H1 (cell line): ENCODE measurements around the gene SLC12A7. TPM values are rescaled to one million over a fixed set of nuclear protein-coding genes. Genes with fewer than 3 reads are reported as not detected.
A peak's percentile ranks its signal among the peaks of the same experiment; 100 is the strongest.

Experiments used
- CTCF ChIA-PET: fragments of 300-600 bp; sonication (Branson Sonifier 250); formaldehyde crosslinking; loops from one replicate; lab custom pipeline; 2021; ENCODE audit not compliant: partially characterized antibody; lab: Charles Lee
- POLR2A ChIA-PET: fragments of 300-600 bp; sonication (Branson Sonifier 250); formaldehyde crosslinking; loops from one replicate; lab custom pipeline; 2021; ENCODE audit warnings: inconsistent platforms; ENCODE audit not compliant: partially characterized antibody; lab: Charles Lee
- DNase-seq, 2 experiments: peaks; one replicate each; pipeline versions ENCODE4 v3.0.0 to v3.0.0-alpha.2; 2010 to 2022; ENCODE audit warnings: low spot score in 2 of 2, low read depth in 1 of 2, mixed read lengths in 1 of 2
- FAIRE-seq: peaks from 2 replicates; lab custom pipeline; 2011; peaks lifted over from hg19 to GRCh38; lab: Jason Lieb, UNC
- H2AFZ ChIP-seq: 2 replicates; pipeline ENCODE4 v1.8.1; 2012; ENCODE audit warnings: low read length, inconsistent platforms
- H2AK5ac ChIP-seq: 2 replicates; pipeline ENCODE4 v1.6.1; 2013; ENCODE audit warnings: low read depth, low read length
- H2BK120ac ChIP-seq: replicated peaks from 2 replicates; pipeline ENCODE3; 2013; ENCODE audit warnings: low read depth, low read length, inconsistent platforms
- H2BK12ac ChIP-seq: 2 replicates; pipeline ENCODE4 v1.6.1; 2013; ENCODE audit warnings: low read depth, low read length
- H2BK15ac ChIP-seq: 2 replicates; pipeline ENCODE4 v1.6.1; 2013; ENCODE audit warnings: low read length
- H2BK20ac ChIP-seq: 2 replicates; pipeline ENCODE4 v1.6.1; 2013; ENCODE audit warnings: low read length
- H2BK5ac ChIP-seq: 2 replicates; pipeline ENCODE4 v1.6.1; 2013; ENCODE audit warnings: low read depth, low read length
- H3K14ac ChIP-seq: 2 replicates; pipeline ENCODE4 v1.6.1; 2013; ENCODE audit warnings: inconsistent platforms; ENCODE audit not compliant: insufficient read length
- H3K18ac ChIP-seq: 2 replicates; pipeline ENCODE4 v1.6.1; 2013; ENCODE audit warnings: low read length; ENCODE audit errors: extremely low read depth
- H3K23ac ChIP-seq: 2 replicates; pipeline ENCODE4 v1.6.1; 2013; ENCODE audit warnings: inconsistent platforms; ENCODE audit not compliant: insufficient read length
- H3K23me2 ChIP-seq: 2 replicates; pipeline ENCODE4 v1.6.1; 2013; ENCODE audit warnings: low read depth, low read length
- H3K27ac ChIP-seq: 2 replicates; pipeline ENCODE4 v1.6.1; 2011; ENCODE audit warnings: low read depth, low read length, inconsistent platforms
- H3K27me3 ChIP-seq, 4 experiments: replicated peaks in 1 of 4; 1 replicate in 1 of 4; 2 replicates in 3 of 4; pipeline versions ENCODE4 v1.6.1 to v1.8.1; 2011 to 2013; ENCODE audit warnings: low read length in 3 of 4, mild to moderate bottlenecking in 3 of 4, inconsistent platforms in 2 of 4, mixed read lengths in 2 of 4, moderate library complexity in 1 of 4; ENCODE audit not compliant: control insufficient read depth in 3 of 4, insufficient read depth in 3 of 4; ENCODE audit errors: extremely low read depth in 1 of 4
- H3K36me3 ChIP-seq, 4 experiments: 2 replicates each; pipeline versions ENCODE4 v1.6.1 to v1.8.1; 2011 to 2013; ENCODE audit warnings: mild to moderate bottlenecking in 4 of 4, low read length in 3 of 4, moderate library complexity in 2 of 4, control low read depth in 1 of 4, inconsistent platforms in 1 of 4; ENCODE audit not compliant: insufficient read depth in 4 of 4, control insufficient read depth in 2 of 4
- H3K4ac ChIP-seq: replicated peaks from 2 replicates; pipeline ENCODE3; 2013; ENCODE audit warnings: low read length, low read depth, mixed read lengths, inconsistent platforms; ENCODE audit not compliant: insufficient read length
- H3K4me1 ChIP-seq, 4 experiments: replicated peaks in 1 of 4; 1 replicate in 1 of 4; 2 replicates in 3 of 4; pipeline versions ENCODE4 v1.6.1 to v1.8.1; 2011 to 2013; ENCODE audit warnings: low read length in 3 of 4, inconsistent platforms in 2 of 4, mixed read lengths in 1 of 4; ENCODE audit not compliant: insufficient read depth in 4 of 4, control insufficient read depth in 3 of 4
- H3K4me2 ChIP-seq, 2 experiments: 2 replicates each; pipeline versions ENCODE4 v1.6.1 to v1.8.1; 2011 to 2013; ENCODE audit warnings: low read depth in 2 of 2, low read length in 2 of 2, control low read depth in 1 of 2, inconsistent platforms in 1 of 2, mild to moderate bottlenecking in 1 of 2; ENCODE audit not compliant: insufficient read depth in 1 of 2
- H3K4me3 ChIP-seq, 4 experiments: fragments of 200-600, 300-600 bp in 1 of 4; sonication (generic), shearing (Covaris generic), sonication (Bioruptor Twin) in 1 of 4; 2 replicates each; pipeline versions ENCODE4 v1.5.1 to v1.8.1; 2011 to 2016; ENCODE audit warnings: low read length in 4 of 4, low read depth in 3 of 4, control low read depth in 2 of 4, inconsistent platforms in 2 of 4, mild to moderate bottlenecking in 2 of 4, mixed read lengths in 1 of 4, moderate library complexity in 1 of 4; ENCODE audit not compliant: insufficient read depth in 2 of 4; ENCODE audit errors: extremely low read depth in 1 of 4
- H3K56ac ChIP-seq: replicated peaks from 2 replicates; pipeline ENCODE3; 2013; ENCODE audit warnings: low read depth, mild to moderate bottlenecking, mixed read lengths, low read length, inconsistent platforms; ENCODE audit not compliant: insufficient read length
- H3K79me1 ChIP-seq: 2 replicates; pipeline ENCODE4 v1.6.1; 2013; ENCODE audit warnings: low read depth, low read length, control low read depth
- H3K79me2 ChIP-seq, 2 experiments: 2 replicates each; pipeline versions ENCODE4 v1.6.1 to v1.8.1; 2012 to 2013; ENCODE audit warnings: low read length in 2 of 2, mild to moderate bottlenecking in 2 of 2, inconsistent platforms in 1 of 2; ENCODE audit not compliant: insufficient read depth in 2 of 2, control insufficient read depth in 1 of 2
- H3K9ac ChIP-seq, 4 experiments: replicated peaks in 1 of 4; 1 replicate in 1 of 4; 2 replicates in 3 of 4; pipeline versions ENCODE4 v1.6.1 to v1.8.1; 2011 to 2013; ENCODE audit warnings: low read depth in 3 of 4, low read length in 3 of 4, control low read depth in 2 of 4, mild to moderate bottlenecking in 2 of 4, moderate library complexity in 2 of 4, inconsistent platforms in 1 of 4; ENCODE audit errors: extremely low read depth in 1 of 4
- H3K9me3 ChIP-seq, 2 experiments: 2 replicates each; pipeline versions ENCODE4 v1.6.1 to v1.8.1; 2012 to 2013; ENCODE audit warnings: mild to moderate bottlenecking in 2 of 2, moderate library complexity in 2 of 2, control low read depth in 1 of 2, inconsistent platforms in 1 of 2, low read depth in 1 of 2, low read length in 1 of 2, mixed read lengths in 1 of 2; ENCODE audit not compliant: insufficient read depth in 2 of 2
- H4K20me1 ChIP-seq, 2 experiments: replicated peaks in 1 of 2; 2 replicates each; pipeline versions ENCODE3 to v1.8.1; 2011 to 2013; ENCODE audit warnings: inconsistent platforms in 2 of 2, low read length in 2 of 2, mild to moderate bottlenecking in 1 of 2; ENCODE audit not compliant: insufficient read depth in 2 of 2, control insufficient read depth in 1 of 2
- H4K5ac ChIP-seq: 2 replicates; pipeline ENCODE4 v1.6.1; 2013; ENCODE audit warnings: low read length, low read depth, mixed read lengths, inconsistent platforms; ENCODE audit not compliant: insufficient read length
- H4K8ac ChIP-seq: 2 replicates; pipeline ENCODE4 v1.8.0; 2013; ENCODE audit warnings: mild to moderate bottlenecking, moderate library complexity, low read length, inconsistent platforms; ENCODE audit not compliant: insufficient read depth; ENCODE audit errors: extremely low read depth
- H4K91ac ChIP-seq: replicated peaks from 2 replicates; pipeline ENCODE3; 2013; ENCODE audit warnings: low read length, mixed read lengths, inconsistent platforms; ENCODE audit not compliant: insufficient read length
- ATF3 ChIP-seq: IDR thresholded peaks from 2 replicates; pipeline ENCODE4 v1.6.1; 2011; ENCODE audit warnings: low read depth, mild to moderate bottlenecking, low read length; ENCODE audit not compliant: insufficient read depth
- CBX5 ChIP-seq: fragments of 300-800, 300-1000 bp; sonication (generic); IDR thresholded peaks from 2 replicates; pipeline ENCODE4 v1.7.1; 2016; ENCODE audit warnings: antibody characterized with exemption, low read length, low read depth
- CREB1 ChIP-seq: IDR thresholded peaks from 2 replicates; pipeline ENCODE4 v1.6.1; 2012; ENCODE audit warnings: inconsistent platforms
- CTBP2 ChIP-seq: IDR thresholded peaks from 2 replicates; pipeline ENCODE4 v1.7.0; 2011; ENCODE audit warnings: borderline replicate concordance, mild to moderate bottlenecking, moderate library complexity, mixed read lengths, low read length; ENCODE audit not compliant: insufficient read depth, insufficient read length
- EZH2 ChIP-seq: fragments of 200-600 bp; sonication (generic); IDR thresholded peaks from 2 replicates; pipeline ENCODE4 v1.7.1; 2012; ENCODE audit warnings: low read depth, mild to moderate bottlenecking, moderate library complexity, low read length, inconsistent platforms; ENCODE audit not compliant: severe bottlenecking
- HDAC6 ChIP-seq: IDR thresholded peaks from one replicate; pipeline ENCODE4 v1.7.1; 2012; ENCODE audit warnings: low read depth, mild to moderate bottlenecking, inconsistent platforms, low read length, moderate library complexity
- MAFK ChIP-seq: IDR thresholded peaks from 2 replicates; pipeline ENCODE4 v1.6.1; 2012; ENCODE audit warnings: low read depth, mild to moderate bottlenecking, improper control_type of control experiment, low read length
- POU5F1 ChIP-seq: IDR thresholded peaks from 2 replicates; pipeline ENCODE4 v1.6.1; 2011; ENCODE audit warnings: low read depth, mild to moderate bottlenecking, low read length, moderate library complexity
- RXRA ChIP-seq: IDR thresholded peaks from 2 replicates; pipeline ENCODE4 v1.6.1; 2011; ENCODE audit warnings: low read depth, mild to moderate bottlenecking, low read length, moderate library complexity; ENCODE audit not compliant: insufficient read depth
- SIN3A ChIP-seq, 2 experiments: IDR thresholded peaks in 1 of 2; conservative IDR thresholded peaks in 1 of 2; 2 replicates each; pipeline ENCODE4 v1.6.1; 2011 to 2012; ENCODE audit warnings: low read length in 2 of 2, improper control_type of control experiment in 1 of 2, low read depth in 1 of 2, mild to moderate bottlenecking in 1 of 2
- SP2 ChIP-seq: IDR thresholded peaks from 2 replicates; pipeline ENCODE4 v1.6.1; 2012; ENCODE audit warnings: mild to moderate bottlenecking, low read length, inconsistent platforms
- SUZ12 ChIP-seq: fragments of 200-600 bp; sonication (generic); IDR thresholded peaks from 2 replicates; pipeline ENCODE4 v1.6.1; 2012; ENCODE audit warnings: mild to moderate bottlenecking, inconsistent platforms, low read length, moderate library complexity, mixed read lengths
- WGBS, 2 experiments: shearing (Covaris generic) in 1 of 2; methylation state at CpG; one replicate each; pipeline versions ENCODE4 v1.1.6 to v1.1.7; 2013 to 2015; ENCODE audit warnings: low lambda C conversion rate in 2 of 2, mixed read lengths in 2 of 2, inconsistent platforms in 1 of 2, low coverage in 1 of 2, missing lambda C conversion rate in 1 of 2; ENCODE audit not compliant: insufficient replicate concordance in 2 of 2, insufficient coverage in 1 of 2, insufficient read length in 1 of 2; ENCODE audit errors: extremely low coverage in 1 of 2, missing lambda C conversion rate in 1 of 2; 5-methylcytosine and 5-hydroxymethylcytosine counted together
- polyA plus RNA-seq, 7 experiments: library from polyadenylated mRNA; depleted of rRNA in 3 of 7; stranded (reverse) in 5 of 7; unstranded in 2 of 7; fragments of >200 nt in 5 of 7; fragments of 200-250 nt in 2 of 7; gene quantifications; 1 replicate in 5 of 7; 2 replicates in 1 of 7; 4 replicates in 1 of 7; pipeline versions ENCODE4 v1.2.1 to v1.2.3, GENCODE V29; 2011 to 2013; ENCODE audit warnings: missing spikeins in 2 of 7, mixed read lengths in 2 of 7
- total RNA-seq: library from RNA; stranded (reverse); fragmentation: NEBNext Ultra II Directional; extraction: Animal tissue kit (Norgen Biotek cat#: 25700); gene quantifications from 2 replicates; pipeline ENCODE4 v1.2.1, GENCODE V29; 2021

SLC12A7 gene
- total and polyA plus RNA-seq, 2 of the 8 experiments (the other 6 are each of a cell fraction or from before 2014, with no cell fraction given), result 23.5 to 39.7 TPM

- no peak overlapping the region for H2AFZ ChIP-seq
- ChIA-PET CTCF (interaction anchor here (0.8 to 4.8 kb wide), 11 partner anchors 18 to 191 kb away, joined by 3 to 30 read pairs (median 4); no protein-coding TSS in a partner anchor), POLR2A (no interaction called here)
- WGBS, 2 experiments, result 91% methylated on average over 19 of the region's 19 CpGs; no CpG with 5 or more reads in 1 of the 2 experiments
- no peak overlapping the region for H4K91ac ChIP-seq
- H3K27ac ChIP-seq, result no peak overlapping the region
- H3K36me3 ChIP-seq, result no peaks in the 10 kb centered on the region; a peak in 1 of 8 replicates
- no peak for DNase-seq
- H2BK20ac ChIP-seq, result no peak overlapping the region
- H3K9me3 ChIP-seq, result no peaks in the 10 kb centered on the region
- no peak overlapping the region for H3K4ac ChIP-seq
- peaks cover 4 to 5% of the 10 kb centered on the region in 2 experiments for H4K20me1 ChIP-seq
- H3K4me2 ChIP-seq, result no peak overlapping the region
- peaks cover 0 to 15% (median 6%) of the 10 kb centered on the region in 4 experiments; a peak in 5 of 7 replicates for H3K4me1 ChIP-seq
- no peak overlapping the region for H3K4me3 ChIP-seq
- H2BK15ac ChIP-seq, result no peak overlapping the region
- no peak overlapping the region for H2BK12ac ChIP-seq
- no peak overlapping the region for H4K5ac ChIP-seq
- H3K23ac ChIP-seq, result no peak overlapping the region
- H3K18ac ChIP-seq, result no peak overlapping the region
- no peak overlapping the region for H2BK5ac ChIP-seq
- H4K8ac ChIP-seq, result peak overlapping the region; percentile 35; the same call in 1 of the 2 replicates
- no peaks in the 10 kb centered on the region for H3K79me1 ChIP-seq
- no peak overlapping the region for H3K56ac ChIP-seq
- no peak overlapping the region for H2AK5ac ChIP-seq
- H3K79me2 ChIP-seq, result no peaks in the 10 kb centered on the region
- no peak for FAIRE-seq
- H3K23me2 ChIP-seq, result peaks cover 3% of the 10 kb centered on the region; the same call in 1 of the 2 replicates
- no peak overlapping the region for H3K14ac ChIP-seq
- peaks cover 10 to 20% (median 16%) of the 10 kb centered on the region in 4 experiments for H3K27me3 ChIP-seq
- H2BK120ac ChIP-seq, result no peak overlapping the region
- no peak overlapping the region for H3K9ac ChIP-seq
- TF ChIP-seq POU5F1 (no peak), EZH2 (no peak), SIN3A (conservative IDR thresholded peaks at IDR 0.05 in 1 of 2, IDR thresholded peaks at IDR 0.05 in 1 of 2; ENCODE audit: low read depth in 1 of 2, low read length in 2 of 2) (no peak), MAFK (no peak), HDAC6 (no peak), RXRA (no peak), CBX5 (no peak), SUZ12 (no peak), CREB1 (no peak), CTBP2 (no peak), ATF3 (no peak), SP2 (no peak)
Measured at GRCh38 chr5:1013238-1013947, 98.5 kb downstream of the SLC12A7 start.
